Measurements from ENCODE around the gene COMP. TPM values are rescaled to one million over a fixed set of nuclear protein-coding genes. Genes with fewer than 3 reads are reported as not detected.

Gene COMP
- total and polyA plus RNA-seq, 2 donors (not counting 1 experiment from before 2014, with no cell fraction given), result not detected

- Mint-ChIP-seq H3K4me1 (no peaks in the 10 kb centered on the region), H3K9me3 (ENCODE audit: insufficient read depth) (no peaks in the 10 kb centered on the region), H3K27me3 (no peaks in the 10 kb centered on the region), H3K27ac (no peak overlapping the region), H3K4me3 (no peak overlapping the region)
- TF ChIP-seq EZH2 (IDR thresholded peaks at IDR 0.05; ENCODE audit: borderline replicate concordance, insufficient read depth, low read depth, low read length, poor library complexity, severe bottlenecking), result no peak
- no peak for TF ChIP-seq CTCF (IDR thresholded peaks at IDR 0.05)
- H3K79me2 ChIP-seq (ENCODE audit: control insufficient read depth, insufficient read depth, low read length), result no peaks in the 10 kb centered on the region
- no peak overlapping the region for H2AFZ ChIP-seq (ENCODE audit: insufficient read depth, low read depth, low read length, poor library complexity, severe bottlenecking)
- peaks cover 0 to 27% of the 10 kb centered on the region in 2 experiments for H3K36me3 ChIP-seq (replicated peaks in 1 of 2; ENCODE audit: control extremely low read depth in 1 of 2, control insufficient read depth in 1 of 2, extremely low read depth in 1 of 2, insufficient read depth in 2 of 2, low read length in 1 of 2)
- peaks cover under 1% of the 10 kb centered on the region for H4K20me1 ChIP-seq (ENCODE audit: control insufficient read depth, insufficient read depth, low read length, poor library complexity, severe bottlenecking)
- POLR2A ChIA-PET, result no interaction called here
- intact Hi-C loops (cut with micrococcal nuclease), result no loop called here
- DNase-seq (no peak), ATAC-seq (ENCODE audit: low read depth) (no peak)
- no peak overlapping the region for H3K9ac ChIP-seq (ENCODE audit: low read length)
- CTCF ChIA-PET, result no interaction called here
- no peaks in the 10 kb centered on the region for H3K27me3 ChIP-seq (replicated peaks in 1 of 4; ENCODE audit: control extremely low read depth in 1 of 4, control insufficient read depth in 3 of 4, insufficient read depth in 4 of 4, low read length in 3 of 4)
- no peak overlapping the region for H3K4me2 ChIP-seq (replicated peaks; ENCODE audit: low read depth, low read length, poor library complexity, severe bottlenecking)
- no peak overlapping the region for H3K4me3 ChIP-seq (ENCODE audit: control extremely low read depth in 1 of 5, extremely low read depth in 1 of 5, insufficient read depth in 1 of 5, low read depth in 2 of 5, low read length in 4 of 5)
- H3K27ac ChIP-seq (ENCODE audit: low read length in 2 of 2), result no peak overlapping the region
- H3K4me1 ChIP-seq (ENCODE audit: control insufficient read depth in 2 of 2, insufficient read depth in 2 of 2, low read length in 2 of 2), result no peaks in the 10 kb centered on the region
- no peaks in the 10 kb centered on the region for H3K9me3 ChIP-seq (ENCODE audit: control extremely low read depth in 1 of 3, control insufficient read depth in 2 of 3, insufficient read depth in 1 of 3, low read length in 2 of 3)
- WGBS (ENCODE audit: insufficient coverage), result 98% methylated on average over 19 of the region's 19 CpGs
These were observed 40.7 kb downstream of the COMP start for GRCh38 chr19:18750295-18750970.

- Histone ChIP-seq H3K27ac (ENCODE audit: low read length in 2 of 2) (no peak overlapping the region), H3K4me2 (replicated peaks; ENCODE audit: low read depth, low read length, poor library complexity, severe bottlenecking) (no peak overlapping the region), H3K79me2 (ENCODE audit: control insufficient read depth, insufficient read depth, low read length) (no peaks in the 10 kb centered on the region), H2AFZ (ENCODE audit: insufficient read depth, low read depth, low read length, poor library complexity, severe bottlenecking) (no peak overlapping the region), H4K20me1 (ENCODE audit: control insufficient read depth, insufficient read depth, low read length, poor library complexity, severe bottlenecking) (peaks cover 9% of the 10 kb centered on the region), H3K9me3 (ENCODE audit: control extremely low read depth in 1 of 3, control insufficient read depth in 2 of 3, insufficient read depth in 1 of 3, low read length in 2 of 3) (no peaks in the 10 kb centered on the region), H3K27me3 (replicated peaks in 1 of 4; ENCODE audit: control extremely low read depth in 1 of 4, control insufficient read depth in 3 of 4, insufficient read depth in 4 of 4, low read length in 3 of 4) (no peaks in the 10 kb centered on the region), H3K4me1 (ENCODE audit: control insufficient read depth in 2 of 2, insufficient read depth in 2 of 2, low read length in 2 of 2) (no peaks in the 10 kb centered on the region), H3K36me3 (replicated peaks in 1 of 2; ENCODE audit: control extremely low read depth in 1 of 2, control insufficient read depth in 1 of 2, extremely low read depth in 1 of 2, insufficient read depth in 2 of 2, low read length in 1 of 2) (peaks cover 0 to 27% of the 10 kb centered on the region in 2 experiments), H3K9ac (ENCODE audit: low read length) (no peak overlapping the region), H3K4me3 (ENCODE audit: control extremely low read depth in 1 of 5, extremely low read depth in 1 of 5, insufficient read depth in 1 of 5, low read depth in 2 of 5, low read length in 4 of 5) (no peak overlapping the region)
- Mint-ChIP-seq H3K27me3 (no peaks in the 10 kb centered on the region), H3K4me3 (no peak overlapping the region), H3K27ac (no peak overlapping the region), H3K9me3 (ENCODE audit: insufficient read depth) (no peaks in the 10 kb centered on the region), H3K4me1 (no peaks in the 10 kb centered on the region)
- TF ChIP-seq CTCF (IDR thresholded peaks at IDR 0.05) (no peak), EZH2 (IDR thresholded peaks at IDR 0.05; ENCODE audit: borderline replicate concordance, insufficient read depth, low read depth, low read length, poor library complexity, severe bottlenecking) (no peak)
- ChIA-PET POLR2A (no interaction called here), CTCF (no interaction called here)
- intact Hi-C loops (cut with micrococcal nuclease), result no loop called here
- no peak for DNase-seq
- 95% methylated on average over 23 of the region's 23 CpGs for WGBS (ENCODE audit: insufficient coverage)
- no peak for ATAC-seq (ENCODE audit: low read depth)
These were observed 41.5 kb downstream of the COMP start for GRCh38 chr19:18749362-18750231.

All from B cell (primary cell).